Cardiac muscle cell (in vitro differentiated cells and primary cell): ENCODE data around the gene HOOK2. TPM values are rescaled to one million over a fixed set of nuclear protein-coding genes. Genes with fewer than 3 reads are reported as not detected.

Experiments
- DNase-seq, 2 donors: peaks; one replicate each; pipeline versions ENCODE4 v3.0.0 to v3.0.0-alpha.2; 2010 to 2017; ENCODE audit warnings: low read depth in 1 of 2, low spot score in 1 of 2
- H3K27ac ChIP-seq: fragments of 200-600 bp; sonication (generic); 2 replicates; pipeline ENCODE4 v1.5.1; 2016
- H3K27me3 ChIP-seq: fragments of 200-600 bp; sonication (generic); 2 replicates; pipeline ENCODE4 v1.6.0; 2016; ENCODE audit warnings: control low read depth
- H3K36me3 ChIP-seq: fragments of 200-600 bp; sonication (generic); 2 replicates; pipeline ENCODE4 v1.5.1; 2016; ENCODE audit warnings: control low read depth
- H3K4me1 ChIP-seq: fragments of 200-600 bp; sonication (generic); 2 replicates; pipeline ENCODE4 v1.8.1; 2017; ENCODE audit warnings: low read depth, mild to moderate bottlenecking, mixed run types
- H3K4me3 ChIP-seq: fragments of 200-600 bp; sonication (generic); 2 replicates; pipeline ENCODE4 v1.5.1; 2016; ENCODE audit warnings: mild to moderate bottlenecking
- H3K9me3 ChIP-seq: fragments of 200-600 bp; sonication (generic); 2 replicates; pipeline ENCODE4 v1.5.1; 2017; ENCODE audit warnings: low read depth, mild to moderate bottlenecking, control low read depth
- polyA plus RNA-seq: library from polyadenylated mRNA; unstranded; fragments of >200 nt; fragmentation: Nextera tagmentation; extraction: Ambion mirVana; gene quantifications from 2 replicates; pipeline ENCODE4 v1.2.1, GENCODE V29; 2016
- total RNA-seq: library from RNA; depleted of rRNA; stranded (reverse); fragments of >200 nt; gene quantifications from 2 replicates; pipeline ENCODE4 v1.2.3, GENCODE V29; 2016
- TF ChIP-seq, protein P1 (sequence below): IDR thresholded peaks from 2 replicates; pipeline ENCODE4 v1.5.1; 2012; ENCODE audit warnings: low read depth, mild to moderate bottlenecking, low read length

Gene HOOK2
- total and polyA plus RNA-seq, 2 experiments from 2014 or later, result 31.1 to 54.4 TPM

DNA sequence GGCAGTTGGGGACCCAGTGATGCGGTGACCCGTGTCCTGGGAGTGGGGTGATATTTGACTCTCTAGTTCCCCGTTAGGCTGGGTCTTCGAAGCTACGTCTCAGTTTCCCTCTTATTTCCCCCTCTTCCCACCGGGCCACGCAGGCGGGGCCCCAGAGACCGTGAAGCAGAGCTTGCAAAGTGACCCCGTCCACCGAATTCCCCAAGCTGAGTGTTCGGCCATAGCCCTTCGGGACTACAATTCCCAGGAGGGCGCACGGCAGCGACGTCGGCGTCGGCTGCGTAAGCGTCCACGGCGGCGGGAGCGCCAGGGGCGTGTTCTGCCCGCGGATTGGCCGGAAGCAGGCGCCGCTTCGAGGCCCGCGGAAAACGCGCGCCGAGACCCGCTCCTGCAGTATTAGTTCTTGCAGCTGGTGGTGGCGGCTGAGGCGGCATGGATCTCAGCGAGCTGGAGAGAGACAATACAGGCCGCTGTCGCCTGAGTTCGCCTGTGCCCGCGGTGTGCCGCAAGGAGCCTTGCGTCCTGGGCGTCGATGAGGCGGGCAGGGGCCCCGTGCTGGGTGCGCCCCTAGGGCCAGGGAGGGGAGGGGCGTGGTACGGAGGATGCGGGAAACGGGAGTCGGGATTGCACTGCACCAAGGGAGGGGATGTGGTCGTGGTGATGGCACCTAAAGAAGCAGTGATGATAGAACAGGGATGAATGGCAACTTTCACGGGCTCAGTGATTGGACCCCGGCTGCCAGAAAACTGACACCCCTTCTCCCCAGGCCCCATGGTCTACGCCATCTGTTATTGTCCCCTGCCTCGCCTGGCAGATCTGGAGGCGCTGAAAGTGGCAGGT, 31.1 kb upstream of the HOOK2 start, which contains the start of gene RNASEH2A:
Gene RNASEH2A (plus strand): TSS at position 343 of the 840 bp plus-strand sequence. CDS start 90 bp downstream, at position 433.
- no peaks in the 10 kb centered on the region for H3K27me3 ChIP-seq
- no peaks in the 10 kb centered on the region for H3K9me3 ChIP-seq
- peak within 1 kb of the TSS; percentile 49 for H3K4me3 ChIP-seq
- peak within 1 kb of the TSS; percentile 31 for H3K27ac ChIP-seq
- TF ChIP-seq, protein P1, sequence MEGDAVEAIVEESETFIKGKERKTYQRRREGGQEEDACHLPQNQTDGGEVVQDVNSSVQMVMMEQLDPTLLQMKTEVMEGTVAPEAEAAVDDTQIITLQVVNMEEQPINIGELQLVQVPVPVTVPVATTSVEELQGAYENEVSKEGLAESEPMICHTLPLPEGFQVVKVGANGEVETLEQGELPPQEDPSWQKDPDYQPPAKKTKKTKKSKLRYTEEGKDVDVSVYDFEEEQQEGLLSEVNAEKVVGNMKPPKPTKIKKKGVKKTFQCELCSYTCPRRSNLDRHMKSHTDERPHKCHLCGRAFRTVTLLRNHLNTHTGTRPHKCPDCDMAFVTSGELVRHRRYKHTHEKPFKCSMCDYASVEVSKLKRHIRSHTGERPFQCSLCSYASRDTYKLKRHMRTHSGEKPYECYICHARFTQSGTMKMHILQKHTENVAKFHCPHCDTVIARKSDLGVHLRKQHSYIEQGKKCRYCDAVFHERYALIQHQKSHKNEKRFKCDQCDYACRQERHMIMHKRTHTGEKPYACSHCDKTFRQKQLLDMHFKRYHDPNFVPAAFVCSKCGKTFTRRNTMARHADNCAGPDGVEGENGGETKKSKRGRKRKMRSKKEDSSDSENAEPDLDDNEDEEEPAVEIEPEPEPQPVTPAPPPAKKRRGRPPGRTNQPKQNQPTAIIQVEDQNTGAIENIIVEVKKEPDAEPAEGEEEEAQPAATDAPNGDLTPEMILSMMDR, result no peak
- peaks cover 3% of the 10 kb centered on the region for H3K4me1 ChIP-seq
- H3K36me3 ChIP-seq, result no peaks in the 10 kb centered on the region
- DNase-seq, result peak; percentile 94 to 95

DNA sequence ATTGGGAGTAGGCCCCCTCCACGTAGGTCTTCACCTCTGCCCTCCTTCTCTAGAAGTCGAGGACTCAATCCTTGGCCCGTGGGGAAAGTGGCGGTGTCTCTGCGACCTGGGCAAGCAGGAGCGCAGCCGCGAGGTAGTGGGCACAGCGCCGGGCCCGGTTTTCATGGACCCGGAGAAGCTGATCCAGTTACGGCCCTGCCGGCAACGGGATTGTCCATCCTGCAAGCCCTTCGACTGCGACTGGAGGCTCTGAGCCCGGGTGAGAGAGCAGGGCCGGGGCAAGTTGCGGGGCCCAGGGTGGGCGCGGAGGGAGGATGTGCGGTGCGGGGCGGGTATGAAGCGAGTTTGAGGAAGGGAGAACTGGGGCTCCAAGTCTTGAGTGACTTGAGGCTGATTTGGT, 28.7 kb upstream of the HOOK2 start:
- TF ChIP-seq, protein P1, result no peak
- Histone ChIP-seq H3K4me3 (no peak overlapping the region), H3K4me1 (peaks cover 6% of the 10 kb centered on the region), H3K9me3 (no peaks in the 10 kb centered on the region), H3K36me3 (peaks cover 10% of the 10 kb centered on the region), H3K27me3 (no peaks in the 10 kb centered on the region), H3K27ac (no peak overlapping the region)
- no peak for DNase-seq

DNA sequence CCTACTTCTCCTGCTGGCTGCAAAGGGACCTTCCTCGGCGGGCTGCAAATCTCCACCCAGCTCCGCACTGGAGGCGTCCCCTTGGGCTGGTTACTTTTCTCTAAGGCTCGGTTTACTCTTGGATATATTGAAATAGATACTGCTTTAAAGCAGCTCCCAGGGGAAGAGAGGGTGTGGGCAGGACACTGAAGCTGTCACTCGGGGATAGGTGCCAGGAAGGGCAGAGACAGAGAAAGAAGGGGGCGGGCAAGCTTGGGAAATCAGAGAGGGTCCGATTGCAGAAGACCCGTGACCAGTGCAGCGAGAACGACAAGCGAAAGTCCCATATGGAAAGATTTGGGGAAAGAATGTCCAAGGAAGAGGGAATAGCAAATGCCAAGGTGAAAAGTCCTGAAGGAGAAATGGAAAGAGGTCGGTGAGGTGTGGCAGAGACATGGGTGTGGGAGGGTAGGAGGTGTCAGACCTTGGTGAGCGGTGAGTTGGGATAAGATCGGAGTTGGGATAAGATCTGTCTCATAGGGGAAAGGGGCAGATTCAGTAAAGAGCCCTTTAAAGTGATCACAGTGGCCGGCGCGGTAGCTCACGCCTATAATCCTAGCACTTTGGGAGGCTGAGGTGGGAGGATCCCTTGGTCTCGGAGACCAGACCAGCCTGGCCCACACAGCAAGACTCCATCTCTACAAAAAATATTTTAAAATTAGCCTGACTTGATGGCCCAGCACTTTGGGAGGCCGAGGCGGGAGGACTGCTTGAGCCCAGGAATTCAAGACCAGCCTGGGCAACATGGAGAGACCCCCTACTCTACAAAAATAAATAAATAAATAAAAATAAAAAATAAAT, 27.1 kb upstream of the HOOK2 start:
- Histone ChIP-seq H3K9me3 (no peaks in the 10 kb centered on the region), H3K4me1 (peaks cover 6% of the 10 kb centered on the region), H3K4me3 (peak overlapping the region; percentile 73), H3K27ac (no peak overlapping the region), H3K36me3 (peaks cover 10% of the 10 kb centered on the region), H3K27me3 (no peaks in the 10 kb centered on the region)
- peak in 1 of 2 donors; percentile 21 for DNase-seq
- TF ChIP-seq, protein P1, result no peak

DNA sequence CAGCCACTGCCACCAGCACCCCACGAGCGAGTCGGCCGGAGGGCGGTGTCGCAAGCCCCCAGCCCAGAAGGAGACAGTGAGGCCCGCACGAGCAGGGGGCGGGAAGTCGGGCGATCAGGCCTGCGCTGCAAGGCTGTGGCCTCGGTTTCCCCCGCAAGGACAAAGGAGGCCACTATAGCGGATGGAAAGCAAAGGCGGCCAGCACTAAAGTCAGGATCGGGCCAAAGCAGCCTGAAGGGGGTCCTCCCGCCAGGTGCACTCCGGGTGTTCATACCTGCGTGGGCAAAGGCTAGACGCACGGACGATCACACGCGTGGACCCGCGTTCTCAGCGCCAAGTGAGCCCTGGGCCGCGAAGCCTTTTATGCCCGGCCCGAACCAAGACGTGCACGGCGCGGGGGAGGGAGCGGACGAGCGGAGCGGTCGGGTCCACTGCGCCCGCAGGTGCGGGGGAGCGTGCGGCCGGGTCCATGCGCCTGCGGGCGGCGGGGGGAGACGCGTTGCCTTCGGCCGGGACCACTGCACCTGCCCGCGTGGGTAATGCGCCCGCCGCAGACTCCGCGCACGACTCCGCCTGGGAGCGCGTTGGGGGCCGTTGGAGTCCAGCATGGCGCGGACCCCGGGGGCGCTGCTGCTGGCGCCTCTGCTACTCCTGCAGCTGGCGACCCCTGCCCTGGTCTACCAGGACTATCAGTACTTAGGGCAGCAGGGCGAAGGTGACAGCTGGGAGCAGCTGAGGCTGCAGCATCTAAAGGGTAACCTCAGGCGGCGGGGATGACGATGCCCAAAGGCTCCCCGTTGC, 26.3 kb upstream of the HOOK2 start, which contains the start of the genes PRDX2 and THSD8:
Gene PRDX2 (minus strand): TSS at position 335 of the 801 bp plus-strand sequence. CDS start 539 bp downstream, outside the sequence.
Gene THSD8 (plus strand): TSS at position 604 of the 801 bp plus-strand sequence. CDS start 3 bp downstream, at position 607.
- peak; percentile 86 to 91 for DNase-seq
- TF ChIP-seq, protein P1, result no peak
- Histone ChIP-seq H3K4me3 (peak within 1 kb of the TSS; percentile 73), H3K36me3 (peaks cover 10% of the 10 kb centered on the region), H3K27me3 (no peaks in the 10 kb centered on the region), H3K4me1 (peaks cover 3% of the 10 kb centered on the region), H3K9me3 (no peaks in the 10 kb centered on the region), H3K27ac (peak within 1 kb of the TSS; percentile 67)

DNA sequence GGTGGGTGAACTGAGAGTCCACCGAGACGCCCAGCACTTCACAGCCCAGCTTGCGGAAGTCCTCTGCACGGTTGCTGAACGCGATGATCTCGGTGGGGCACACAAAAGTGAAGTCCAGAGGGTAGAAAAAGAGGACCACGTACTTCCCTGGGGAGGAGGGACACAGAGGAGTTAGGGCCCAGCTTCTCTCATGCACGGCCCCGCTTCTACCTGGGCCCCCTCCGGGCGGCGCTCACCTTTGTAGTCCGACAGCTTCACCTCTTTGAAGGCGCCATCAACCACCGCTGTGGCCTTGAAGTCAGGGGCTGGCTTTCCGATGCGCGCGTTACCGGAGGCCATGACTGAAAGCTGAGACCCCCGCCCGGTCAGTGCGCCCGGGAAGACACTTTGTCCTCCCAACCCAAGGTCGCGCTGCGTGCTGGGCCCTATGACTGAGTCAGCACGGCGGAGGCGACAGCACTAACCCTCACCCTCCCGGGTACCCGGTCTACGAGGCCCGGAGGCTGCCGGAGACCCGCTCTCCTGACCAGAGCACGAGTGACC, 25.6 kb upstream of the HOOK2 start:
- Histone ChIP-seq H3K4me3 (peak overlapping the region; percentile 73), H3K27me3 (no peaks in the 10 kb centered on the region), H3K4me1 (peaks cover 3% of the 10 kb centered on the region), H3K9me3 (no peaks in the 10 kb centered on the region), H3K36me3 (peaks cover 10% of the 10 kb centered on the region), H3K27ac (peak overlapping the region; percentile 67)
- peak in 1 of 2 donors; percentile 60 for DNase-seq
- TF ChIP-seq, protein P1, result no peak
